PFSK-1 (cell line): Measurements from ENCODE around the gene CEP120.

ENCODE experiments used
- FOXP2 ChIP-seq: optimal IDR thresholded peaks from 2 replicates; pipeline ENCODE3; 2011; ENCODE audit warnings: borderline replicate concordance, control low read depth, inconsistent platforms; ENCODE audit not compliant: insufficient read depth; ENCODE audit errors: extremely low read length, extremely low read depth
- POLR2AphosphoS5 ChIP-seq: IDR thresholded peaks from 2 replicates; pipeline ENCODE4 v1.6.1; 2012; ENCODE audit warnings: low read depth, mild to moderate bottlenecking, control low read depth, low read length, moderate library complexity
- REST ChIP-seq, 2 experiments: IDR thresholded peaks; 2 replicates each; pipeline versions ENCODE4 v1.6.1 to v1.8.0; 2011 to 2012; ENCODE audit warnings: low read depth in 2 of 2, low read length in 2 of 2, control low read depth in 1 of 2, inconsistent platforms in 1 of 2, mild to moderate bottlenecking in 1 of 2, moderate library complexity in 1 of 2; ENCODE audit not compliant: insufficient read depth in 1 of 2
- SIN3A ChIP-seq: IDR thresholded peaks from 2 replicates; pipeline ENCODE4 v1.6.1; 2012; ENCODE audit warnings: mild to moderate bottlenecking, low read length, moderate library complexity, borderline replicate concordance; ENCODE audit not compliant: insufficient read depth
- TAF1 ChIP-seq: IDR thresholded peaks from 2 replicates; pipeline ENCODE4 v1.6.1; 2012; ENCODE audit warnings: low read length, control low read depth, borderline replicate concordance; ENCODE audit not compliant: insufficient read depth

The CEP120 gene

GRCh38 chr5:123344816-123345426 lies 78.3 kb downstream of the CEP120 start:
- TF ChIP-seq REST (IDR thresholded peaks at IDR 0.05; ENCODE audit: insufficient read depth in 1 of 2, low read depth in 2 of 2, low read length in 2 of 2) (no peak), POLR2AphosphoS5 (no peak), TAF1 (no peak), FOXP2 (no peak), SIN3A (no peak)

GRCh38 chr5:123340928-123341327 lies 82.3 kb downstream of the CEP120 start:
- TF ChIP-seq FOXP2 (no peak), REST (IDR thresholded peaks at IDR 0.05; ENCODE audit: insufficient read depth in 1 of 2, low read depth in 2 of 2, low read length in 2 of 2) (no peak), POLR2AphosphoS5 (no peak), SIN3A (no peak), TAF1 (no peak)

- no peak for TF ChIP-seq POLR2AphosphoS5
- TF ChIP-seq REST (IDR thresholded peaks at IDR 0.05; ENCODE audit: insufficient read depth in 1 of 2, low read depth in 2 of 2, low read length in 2 of 2) = no peak
- no peak for TF ChIP-seq SIN3A
- no peak for TF ChIP-seq TAF1
- no peak for TF ChIP-seq FOXP2
Measured at GRCh38 chr5:123305751-123306150, 117.5 kb downstream of the CEP120 start.

GRCh38 chr5:123304777-123305316 lies 118.4 kb downstream of the CEP120 start:
- TF ChIP-seq TAF1 (no peak), SIN3A (no peak), FOXP2 (no peak), REST (IDR thresholded peaks at IDR 0.05; ENCODE audit: insufficient read depth in 1 of 2, low read depth in 2 of 2, low read length in 2 of 2) (no peak), POLR2AphosphoS5 (no peak)
